Endothelial cell of umbilical vein (primary cell): ENCODE data around the gene MIEF1.

Experiments
- CTCF ChIP-seq, 2 donors: IDR thresholded peaks; 1 replicate in 1 of 2; 2 replicates in 1 of 2; pipeline ENCODE4 v1.5.1; 2011; ENCODE audit warnings: low read length in 2 of 2, mild to moderate bottlenecking in 2 of 2, moderate library complexity in 2 of 2, control low read depth in 1 of 2, inconsistent platforms in 1 of 2, low read depth in 1 of 2; ENCODE audit not compliant: insufficient read depth in 1 of 2; ENCODE audit errors: extremely low read depth in 1 of 2
- MAX ChIP-seq: IDR thresholded peaks from 2 replicates; pipeline ENCODE4 v1.6.1; 2011; ENCODE audit not compliant: insufficient read depth, insufficient read length
- MYC ChIP-seq: IDR thresholded peaks from one replicate; pipeline ENCODE4 v1.6.1; 2011; ENCODE audit warnings: mild to moderate bottlenecking, low read depth, low read length
- POLR2A ChIP-seq: IDR thresholded peaks from 2 replicates; pipeline ENCODE4 v1.6.1; 2012; ENCODE audit warnings: low read depth, mild to moderate bottlenecking, control low read depth, low read length
- POLR2AphosphoS5 ChIP-seq: IDR thresholded peaks from 2 replicates; pipeline ENCODE4 v1.6.1; 2012; ENCODE audit warnings: low read depth, mild to moderate bottlenecking, control low read depth, low read length, moderate library complexity; ENCODE audit not compliant: insufficient read depth

GRCh38 chr22:39502789-39503409 lies 809 bp downstream of the MIEF1 start:
- TF ChIP-seq POLR2A (no peak), MAX (no peak), CTCF (IDR thresholded peaks at IDR 0.05; ENCODE audit: extremely low read depth in 1 of 2, insufficient read depth in 1 of 2, low read depth in 1 of 2, low read length in 2 of 2) (no peak), POLR2AphosphoS5 (no peak), MYC (no peak)
